GM21529 (cell line): ENCODE results near the gene FMOD.
A peak's percentile ranks its signal among the peaks of the same experiment; 100 is the strongest.

Source experiments
- ATAC-seq: cut with Tn5 transposase; IDR thresholded peaks from one replicate; pipeline ENCODE4 v1.9.1; 2021; ENCODE audit not compliant: unreplicated experiment

The FMOD gene

GRCh38 chr1:203351037-203351625 lies at the start of gene FMOD:
FMOD (minus strand) TSS chr1:203351122; CDS start chr1:203348270, 2,852 bp downstream.
- no peak for ATAC-seq

GRCh38 chr1:203396595-203397194 lies 45.8 kb upstream of the FMOD start:
- no peak for ATAC-seq

GRCh38 chr1:203395751-203396150 lies 44.8 kb upstream of the FMOD start:
- ATAC-seq = no peak

GRCh38 chr1:203390298-203390697 lies 39.4 kb upstream of the FMOD start:
- no peak for ATAC-seq

- no peak for ATAC-seq
Measured at GRCh38 chr1:203388683-203389082, 37.8 kb upstream of the FMOD start.

- no peak for ATAC-seq
Measured at GRCh38 chr1:203382026-203382425, 31.1 kb upstream of the FMOD start.

GRCh38 chr1:203381151-203381751 lies 30.3 kb upstream of the FMOD start:
- ATAC-seq = peak; percentile 63

GRCh38 chr1:203380420-203381150 lies 29.7 kb upstream of the FMOD start:
- ATAC-seq = peak; percentile 47

GRCh38 chr1:203379825-203380224 lies 28.9 kb upstream of the FMOD start:
- no peak for ATAC-seq

- ATAC-seq = no peak
Measured at GRCh38 chr1:203378556-203379245, 27.8 kb upstream of the FMOD start.

GRCh38 chr1:203373991-203374390 lies 23.1 kb upstream of the FMOD start:
- ATAC-seq = no peak

GRCh38 chr1:203373002-203373401 lies 22.1 kb upstream of the FMOD start:
- ATAC-seq = no peak

- no peak for ATAC-seq
Measured at GRCh38 chr1:203371288-203371687, 20.4 kb upstream of the FMOD start.

- no peak for ATAC-seq
Measured at GRCh38 chr1:203369666-203370065, 18.7 kb upstream of the FMOD start.

- no peak for ATAC-seq
Measured at GRCh38 chr1:203368624-203369451, 17.9 kb upstream of the FMOD start.

- no peak for ATAC-seq
Measured at GRCh38 chr1:203367057-203367456, 16.1 kb upstream of the FMOD start.

GRCh38 chr1:203366476-203366875 lies 15.6 kb upstream of the FMOD start:
- ATAC-seq = no peak

- ATAC-seq = no peak
Measured at GRCh38 chr1:203364806-203365205, 13.9 kb upstream of the FMOD start.

- ATAC-seq = no peak
Measured at GRCh38 chr1:203364094-203364801, 13.3 kb upstream of the FMOD start.

GRCh38 chr1:203362720-203363025 lies 11.8 kb upstream of the FMOD start:
- no peak for ATAC-seq
